ENCODE results near the gene FNDC8.
"Not testable (repeated sequence)": the region's sequence is repeated elsewhere in the genome, so short reads cannot be mapped to it uniquely, and the experiment has no call there.

The FNDC8 gene

GRCh38 chr17:35142467-35142796 is 21.0 kb downstream of the FNDC8 start:
- no peak for DNase-seq (ENCODE audit: low read depth in 2 of 2)

- DNase-seq (ENCODE audit: low read depth in 2 of 2): no peak
Measured at GRCh38 chr17:35144840-35145239, 23.4 kb downstream of the FNDC8 start.

- no peak for DNase-seq (ENCODE audit: low read depth in 2 of 2)
Measured at GRCh38 chr17:35146214-35146833, 24.9 kb downstream of the FNDC8 start.

- DNase-seq (ENCODE audit: low read depth in 2 of 2): no peak
Measured at GRCh38 chr17:35147375-35147905, 26.0 kb downstream of the FNDC8 start, which contains the start of gene UNC45B. Gene UNC45B, plus strand, starts transcription at chr17:35147817. Its CDS starts 447 bp downstream, at chr17:35148264.

GRCh38 chr17:35148144-35148543 is 26.7 kb downstream of the FNDC8 start:
- no peak for DNase-seq (ENCODE audit: low read depth in 2 of 2)

- no peak for DNase-seq (ENCODE audit: low read depth in 2 of 2)
Measured at GRCh38 chr17:35149941-35150340, 28.5 kb downstream of the FNDC8 start.

- DNase-seq (ENCODE audit: low read depth in 2 of 2): not testable (repeated sequence)
Measured at GRCh38 chr17:35151080-35151479, 29.7 kb downstream of the FNDC8 start.

GRCh38 chr17:35152421-35153140 is 31.2 kb downstream of the FNDC8 start:
- no peak for DNase-seq (ENCODE audit: low read depth in 2 of 2)

- DNase-seq (ENCODE audit: low read depth in 2 of 2): no peak
Measured at GRCh38 chr17:35154196-35155165, 33.1 kb downstream of the FNDC8 start.

- DNase-seq (ENCODE audit: low read depth in 2 of 2): no peak
Measured at GRCh38 chr17:35155246-35155645, 33.8 kb downstream of the FNDC8 start.

- no peak for DNase-seq (ENCODE audit: low read depth in 2 of 2)
Measured at GRCh38 chr17:35159940-35160339, 38.5 kb downstream of the FNDC8 start.

- DNase-seq (ENCODE audit: low read depth in 2 of 2): no peak
Measured at GRCh38 chr17:35160354-35161201, 39.2 kb downstream of the FNDC8 start.

GRCh38 chr17:35161281-35161761 is 39.9 kb downstream of the FNDC8 start:
- no peak for DNase-seq (ENCODE audit: low read depth in 2 of 2)

- DNase-seq (ENCODE audit: low read depth in 2 of 2): no peak
Measured at GRCh38 chr17:35162755-35163154, 41.3 kb downstream of the FNDC8 start.

- DNase-seq (ENCODE audit: low read depth in 2 of 2): no peak
Measured at GRCh38 chr17:35163886-35164285, 42.5 kb downstream of the FNDC8 start.

GRCh38 chr17:35164716-35165115 is 43.3 kb downstream of the FNDC8 start:
- no peak for DNase-seq (ENCODE audit: low read depth in 2 of 2)

- DNase-seq (ENCODE audit: low read depth in 2 of 2): no peak
Measured at GRCh38 chr17:35166526-35166925, 45.1 kb downstream of the FNDC8 start.

- no peak for DNase-seq (ENCODE audit: low read depth in 2 of 2)
Measured at GRCh38 chr17:35167046-35167445, 45.6 kb downstream of the FNDC8 start.

- no peak for DNase-seq (ENCODE audit: low read depth in 2 of 2)
Measured at GRCh38 chr17:35167666-35168065, 46.3 kb downstream of the FNDC8 start.

- no peak for DNase-seq (ENCODE audit: low read depth in 2 of 2)
Measured at GRCh38 chr17:35169835-35170363, 48.5 kb downstream of the FNDC8 start.
